ENCODE results near the gene HIVEP3.

HIVEP3 gene

DNA sequence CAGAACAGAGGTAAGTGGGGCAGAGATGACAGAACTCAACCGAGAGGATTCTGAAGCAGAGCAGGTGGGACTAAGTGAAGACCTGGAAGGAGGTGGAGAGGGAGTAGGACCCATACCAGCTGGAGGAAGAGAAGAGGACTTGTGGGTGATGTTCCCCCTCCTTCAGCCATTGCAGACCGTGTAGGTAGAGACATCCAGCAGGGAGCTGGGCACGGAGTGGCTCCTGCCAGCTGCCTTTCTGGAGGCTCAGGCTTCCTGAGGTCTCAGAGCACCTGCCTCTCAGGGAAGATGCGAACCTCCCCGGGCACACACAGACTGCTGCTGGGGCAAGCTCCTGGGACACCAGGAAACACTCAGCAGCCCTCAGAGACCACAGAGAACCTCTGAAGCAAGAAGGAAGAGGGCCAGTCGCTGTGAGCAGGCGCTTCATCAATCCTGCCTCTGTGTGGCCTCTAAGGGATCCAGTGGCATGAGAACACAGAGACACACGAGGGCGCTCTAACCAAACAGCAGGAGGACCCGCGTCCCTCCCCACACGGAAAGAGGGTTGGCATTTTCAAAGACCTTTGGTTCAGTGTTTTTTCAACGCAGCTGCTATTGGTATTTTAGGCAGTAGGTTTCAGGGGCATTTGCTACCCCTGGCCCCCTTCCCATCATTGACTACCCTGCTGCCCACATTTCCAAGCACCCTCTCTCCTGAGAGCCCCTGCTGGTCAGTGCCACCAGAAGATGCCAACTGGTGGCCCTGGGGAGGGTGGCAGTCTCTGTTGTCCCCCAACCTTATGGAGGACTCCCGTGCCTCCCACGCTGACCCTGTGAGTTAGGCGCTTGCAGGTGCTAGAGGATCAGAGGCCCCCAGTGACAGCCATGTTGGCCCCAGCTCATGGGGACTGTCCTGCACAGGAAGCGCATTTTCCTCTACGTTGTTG lies 344.7 kb downstream of the HIVEP3 start:
- H3K4me1 ChIP-seq (ENCODE audit: control insufficient read depth in 1 of 2, insufficient read depth in 2 of 2, low read length in 2 of 2), result no peaks in the 10 kb centered on the region
- H3K9me3 ChIP-seq (ENCODE audit: control insufficient read depth in 1 of 2, low read length in 2 of 2), result no peaks in the 10 kb centered on the region
- no peak overlapping the region for H3K27ac ChIP-seq (ENCODE audit: low read depth, low read length)
- no peaks in the 10 kb centered on the region for H3K27me3 ChIP-seq (ENCODE audit: control insufficient read depth in 1 of 2, insufficient read depth in 2 of 2, low read length in 2 of 2)
- H3K36me3 ChIP-seq (ENCODE audit: control insufficient read depth in 1 of 2, insufficient read depth in 2 of 2, low read length in 2 of 2), result no peaks in the 10 kb centered on the region
- no peak overlapping the region for H3K4me3 ChIP-seq (ENCODE audit: low read depth in 1 of 2, low read length in 2 of 2)
- H3K9ac ChIP-seq (ENCODE audit: low read depth in 1 of 2, low read length in 2 of 2), result no peak overlapping the region

DNA sequence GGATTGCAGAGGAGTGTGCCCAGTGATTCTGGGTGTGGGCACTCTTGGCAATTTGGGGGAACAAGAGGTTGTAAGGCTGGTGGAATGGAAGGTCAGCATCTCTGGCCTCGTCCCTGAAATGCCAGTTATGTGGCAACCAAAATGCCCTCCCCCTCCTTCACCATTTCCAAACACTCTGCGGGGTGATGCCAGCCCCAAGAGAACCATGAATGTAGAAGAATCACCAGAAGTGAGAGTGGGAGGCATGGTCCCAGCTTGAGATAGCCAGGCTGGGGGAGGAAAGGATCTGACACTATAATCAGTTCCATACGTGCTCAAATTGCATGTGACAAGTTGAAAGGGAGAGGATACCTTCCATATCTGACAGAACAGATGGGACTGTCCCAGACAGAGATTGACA lies 345.5 kb downstream of the HIVEP3 start:
- H3K4me3 ChIP-seq (ENCODE audit: low read depth in 1 of 2, low read length in 2 of 2), result no peak overlapping the region
- H3K27me3 ChIP-seq (ENCODE audit: control insufficient read depth in 1 of 2, insufficient read depth in 2 of 2, low read length in 2 of 2), result no peaks in the 10 kb centered on the region
- H3K36me3 ChIP-seq (ENCODE audit: control insufficient read depth in 1 of 2, insufficient read depth in 2 of 2, low read length in 2 of 2), result no peaks in the 10 kb centered on the region
- no peaks in the 10 kb centered on the region for H3K4me1 ChIP-seq (ENCODE audit: control insufficient read depth in 1 of 2, insufficient read depth in 2 of 2, low read length in 2 of 2)
- H3K9ac ChIP-seq (ENCODE audit: low read depth in 1 of 2, low read length in 2 of 2), result no peak overlapping the region
- H3K9me3 ChIP-seq (ENCODE audit: control insufficient read depth in 1 of 2, low read length in 2 of 2), result no peaks in the 10 kb centered on the region
- H3K27ac ChIP-seq (ENCODE audit: low read depth, low read length), result no peak overlapping the region

DNA sequence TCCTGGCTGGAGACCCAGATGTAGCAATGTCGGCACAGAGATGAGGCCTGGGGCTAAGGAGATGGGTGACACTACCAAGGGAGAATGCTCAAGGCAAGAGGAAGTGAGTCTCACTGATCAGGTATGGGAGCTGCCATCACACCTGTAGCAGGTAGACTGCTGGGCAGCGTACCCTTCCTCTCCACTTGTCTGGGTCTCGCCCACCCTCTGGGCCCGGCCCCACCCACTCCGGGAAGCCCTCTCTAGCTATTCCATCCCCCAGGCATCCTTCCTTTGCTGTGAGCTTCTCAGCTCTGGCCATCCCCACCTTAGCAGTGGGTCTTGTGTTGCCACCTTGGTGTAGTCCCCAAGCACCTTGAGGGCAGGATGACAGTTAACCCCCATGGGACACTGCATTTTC lies 346.5 kb downstream of the HIVEP3 start:
- Histone ChIP-seq H3K27ac (ENCODE audit: low read depth, low read length) (no peak overlapping the region), H3K36me3 (ENCODE audit: control insufficient read depth in 1 of 2, insufficient read depth in 2 of 2, low read length in 2 of 2) (no peaks in the 10 kb centered on the region), H3K9ac (ENCODE audit: low read depth in 1 of 2, low read length in 2 of 2) (no peak overlapping the region), H3K4me1 (ENCODE audit: control insufficient read depth in 1 of 2, insufficient read depth in 2 of 2, low read length in 2 of 2) (no peaks in the 10 kb centered on the region), H3K9me3 (ENCODE audit: control insufficient read depth in 1 of 2, low read length in 2 of 2) (no peaks in the 10 kb centered on the region), H3K27me3 (ENCODE audit: control insufficient read depth in 1 of 2, insufficient read depth in 2 of 2, low read length in 2 of 2) (no peaks in the 10 kb centered on the region), H3K4me3 (ENCODE audit: low read depth in 1 of 2, low read length in 2 of 2) (no peak overlapping the region)

- H3K36me3 ChIP-seq (ENCODE audit: control insufficient read depth in 1 of 2, insufficient read depth in 2 of 2, low read length in 2 of 2), result no peaks in the 10 kb centered on the region
- no peak overlapping the region for H3K27ac ChIP-seq (ENCODE audit: low read depth, low read length)
- no peak overlapping the region for H3K4me3 ChIP-seq (ENCODE audit: low read depth in 1 of 2, low read length in 2 of 2)
- H3K4me1 ChIP-seq (ENCODE audit: control insufficient read depth in 1 of 2, insufficient read depth in 2 of 2, low read length in 2 of 2), result no peaks in the 10 kb centered on the region
- H3K27me3 ChIP-seq (ENCODE audit: control insufficient read depth in 1 of 2, insufficient read depth in 2 of 2, low read length in 2 of 2), result no peaks in the 10 kb centered on the region
- H3K9me3 ChIP-seq (ENCODE audit: control insufficient read depth in 1 of 2, low read length in 2 of 2), result no peaks in the 10 kb centered on the region
- no peak overlapping the region for H3K9ac ChIP-seq (ENCODE audit: low read depth in 1 of 2, low read length in 2 of 2)
These were observed 347.7 kb downstream of the HIVEP3 start for GRCh38 chr1:41571041-41571440.

DNA sequence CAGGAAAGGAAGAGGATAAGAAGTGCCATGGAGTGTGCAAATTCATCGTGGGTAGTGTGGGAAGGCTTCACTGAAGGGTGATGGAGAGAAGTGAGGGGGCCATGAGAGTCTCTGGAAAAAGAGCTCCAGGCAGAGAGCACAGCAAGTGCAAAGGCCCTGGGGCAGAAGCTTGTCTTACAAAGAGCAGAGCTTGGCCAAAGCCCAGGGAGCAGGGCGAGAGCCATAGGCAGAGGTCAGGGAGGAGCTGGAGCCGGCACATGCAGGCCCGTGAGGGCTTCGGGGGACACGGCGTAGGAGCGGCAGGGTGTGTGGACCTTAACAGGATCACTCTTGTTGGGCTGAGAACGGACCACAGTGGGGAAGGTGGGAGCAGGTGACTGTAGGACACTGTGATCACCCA lies 350.5 kb downstream of the HIVEP3 start:
- Histone ChIP-seq H3K9ac (ENCODE audit: low read depth in 1 of 2, low read length in 2 of 2) (no peak overlapping the region), H3K27me3 (ENCODE audit: control insufficient read depth in 1 of 2, insufficient read depth in 2 of 2, low read length in 2 of 2) (no peaks in the 10 kb centered on the region), H3K4me1 (ENCODE audit: control insufficient read depth in 1 of 2, insufficient read depth in 2 of 2, low read length in 2 of 2) (peaks cover 0 to 3% of the 10 kb centered on the region in 2 donors), H3K9me3 (ENCODE audit: control insufficient read depth in 1 of 2, low read length in 2 of 2) (no peaks in the 10 kb centered on the region), H3K27ac (ENCODE audit: low read depth, low read length) (no peak overlapping the region), H3K36me3 (ENCODE audit: control insufficient read depth in 1 of 2, insufficient read depth in 2 of 2, low read length in 2 of 2) (no peaks in the 10 kb centered on the region), H3K4me3 (ENCODE audit: low read depth in 1 of 2, low read length in 2 of 2) (no peak overlapping the region)

DNA sequence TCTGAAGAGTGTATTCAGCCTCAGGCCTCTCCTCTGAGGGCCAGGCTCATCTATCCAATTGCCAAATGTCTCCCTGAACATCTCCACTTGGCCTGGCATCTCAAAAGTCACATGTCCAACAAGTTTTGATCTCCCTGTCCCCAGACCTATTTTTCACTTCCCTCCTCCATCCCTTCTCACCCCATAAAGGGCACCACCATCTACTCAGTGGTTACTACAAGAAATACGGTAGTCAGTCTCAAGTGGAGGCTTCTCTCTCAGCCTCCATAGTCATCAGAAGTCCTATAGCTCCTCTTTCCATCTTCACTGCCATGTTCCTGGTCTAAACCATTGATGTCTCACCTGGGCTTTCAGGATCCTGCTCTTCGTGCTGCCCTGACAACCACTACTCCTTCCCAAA lies 351.8 kb downstream of the HIVEP3 start:
- no peak overlapping the region for H3K4me3 ChIP-seq (ENCODE audit: low read depth in 1 of 2, low read length in 2 of 2)
- peaks cover 0 to 3% of the 10 kb centered on the region in 2 donors for H3K4me1 ChIP-seq (ENCODE audit: control insufficient read depth in 1 of 2, insufficient read depth in 2 of 2, low read length in 2 of 2)
- H3K27ac ChIP-seq (ENCODE audit: low read depth, low read length), result no peak overlapping the region
- H3K9me3 ChIP-seq (ENCODE audit: control insufficient read depth in 1 of 2, low read length in 2 of 2), result no peaks in the 10 kb centered on the region
- H3K27me3 ChIP-seq (ENCODE audit: control insufficient read depth in 1 of 2, insufficient read depth in 2 of 2, low read length in 2 of 2), result no peaks in the 10 kb centered on the region
- H3K9ac ChIP-seq (ENCODE audit: low read depth in 1 of 2, low read length in 2 of 2), result no peak overlapping the region
- no peaks in the 10 kb centered on the region for H3K36me3 ChIP-seq (ENCODE audit: control insufficient read depth in 1 of 2, insufficient read depth in 2 of 2, low read length in 2 of 2)

GRCh38 chr1:41566274-41566885 lies 352.3 kb downstream of the HIVEP3 start:
- Histone ChIP-seq H3K27ac (ENCODE audit: low read depth, low read length) (no peak overlapping the region), H3K27me3 (ENCODE audit: control insufficient read depth in 1 of 2, insufficient read depth in 2 of 2, low read length in 2 of 2) (no peaks in the 10 kb centered on the region), H3K4me1 (ENCODE audit: control insufficient read depth in 1 of 2, insufficient read depth in 2 of 2, low read length in 2 of 2) (peaks cover 0 to 3% of the 10 kb centered on the region in 2 donors), H3K4me3 (ENCODE audit: low read depth in 1 of 2, low read length in 2 of 2) (no peak overlapping the region), H3K9ac (ENCODE audit: low read depth in 1 of 2, low read length in 2 of 2) (no peak overlapping the region), H3K36me3 (ENCODE audit: control insufficient read depth in 1 of 2, insufficient read depth in 2 of 2, low read length in 2 of 2) (no peaks in the 10 kb centered on the region), H3K9me3 (ENCODE audit: control insufficient read depth in 1 of 2, low read length in 2 of 2) (no peaks in the 10 kb centered on the region)

DNA sequence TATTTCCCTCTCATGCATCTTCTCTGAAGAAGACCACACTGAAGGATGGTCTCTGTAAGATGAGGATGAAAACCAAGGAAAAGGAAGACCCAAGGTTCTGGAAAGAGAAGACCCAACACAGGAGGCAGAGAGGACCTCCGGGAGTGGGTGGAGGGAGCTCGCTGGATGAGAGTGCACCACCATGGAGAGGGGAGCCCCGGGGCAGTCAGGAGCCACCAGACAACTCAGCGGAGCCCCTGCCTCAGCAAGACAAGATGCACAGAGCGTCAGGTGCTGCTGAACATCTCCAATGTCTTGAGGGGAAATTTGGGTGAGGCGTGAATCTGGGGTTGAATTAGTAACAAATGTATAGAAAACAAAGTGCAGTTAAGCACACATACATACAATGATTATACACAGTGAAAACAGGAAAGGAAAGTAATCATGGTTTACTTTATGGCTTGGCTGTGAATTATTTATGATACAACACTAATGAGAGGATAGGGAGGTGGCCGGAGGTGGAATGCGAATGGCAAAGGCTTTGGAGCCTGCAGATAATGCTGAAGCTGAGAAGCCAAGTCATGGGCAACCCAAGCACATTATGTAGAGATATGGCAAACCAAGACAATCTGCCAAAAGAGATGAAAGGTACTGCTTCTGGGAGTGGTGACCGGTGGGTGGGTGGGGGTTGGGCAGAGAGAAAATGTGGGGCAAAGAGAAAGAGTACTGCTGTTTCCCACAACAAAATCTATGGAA lies 353.8 kb downstream of the HIVEP3 start:
- Histone ChIP-seq H3K4me3 (ENCODE audit: low read depth in 1 of 2, low read length in 2 of 2) (no peak overlapping the region), H3K27me3 (ENCODE audit: control insufficient read depth in 1 of 2, insufficient read depth in 2 of 2, low read length in 2 of 2) (no peaks in the 10 kb centered on the region), H3K9me3 (ENCODE audit: control insufficient read depth in 1 of 2, low read length in 2 of 2) (no peaks in the 10 kb centered on the region), H3K36me3 (ENCODE audit: control insufficient read depth in 1 of 2, insufficient read depth in 2 of 2, low read length in 2 of 2) (no peaks in the 10 kb centered on the region), H3K4me1 (ENCODE audit: control insufficient read depth in 1 of 2, insufficient read depth in 2 of 2, low read length in 2 of 2) (peaks cover 0 to 3% of the 10 kb centered on the region in 2 donors), H3K9ac (ENCODE audit: low read depth in 1 of 2, low read length in 2 of 2) (no peak overlapping the region), H3K27ac (ENCODE audit: low read depth, low read length) (no peak overlapping the region)

DNA sequence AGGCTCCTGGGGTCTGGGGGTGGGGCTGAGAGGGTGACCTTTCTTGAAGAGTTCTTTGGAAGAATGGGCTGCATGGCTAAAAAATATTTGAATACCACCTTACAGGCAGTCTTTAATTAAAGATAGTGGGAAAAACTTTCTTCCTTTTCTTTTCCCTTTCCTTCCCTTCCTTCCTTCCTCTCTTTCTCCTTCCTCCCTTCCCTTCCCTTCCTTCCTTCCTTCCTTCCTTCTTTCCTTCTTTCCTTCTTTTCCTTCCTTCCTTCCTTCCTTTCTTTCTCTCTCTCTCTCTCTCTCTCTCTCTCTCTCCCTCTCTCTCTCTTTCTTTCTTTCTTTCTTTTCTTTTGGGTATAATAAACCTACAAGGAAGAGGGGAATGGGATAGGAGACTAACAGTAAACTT lies 356.4 kb downstream of the HIVEP3 start:
- Histone ChIP-seq H3K4me1 (ENCODE audit: control insufficient read depth in 1 of 2, insufficient read depth in 2 of 2, low read length in 2 of 2) (peaks cover 0 to 3% of the 10 kb centered on the region in 2 donors), H3K4me3 (ENCODE audit: low read depth in 1 of 2, low read length in 2 of 2) (no peak overlapping the region), H3K27ac (ENCODE audit: low read depth, low read length) (no peak overlapping the region), H3K9ac (ENCODE audit: low read depth in 1 of 2, low read length in 2 of 2) (no peak overlapping the region), H3K36me3 (ENCODE audit: control insufficient read depth in 1 of 2, insufficient read depth in 2 of 2, low read length in 2 of 2) (no peaks in the 10 kb centered on the region), H3K27me3 (ENCODE audit: control insufficient read depth in 1 of 2, insufficient read depth in 2 of 2, low read length in 2 of 2) (no peaks in the 10 kb centered on the region), H3K9me3 (ENCODE audit: control insufficient read depth in 1 of 2, low read length in 2 of 2) (no peaks in the 10 kb centered on the region)

DNA sequence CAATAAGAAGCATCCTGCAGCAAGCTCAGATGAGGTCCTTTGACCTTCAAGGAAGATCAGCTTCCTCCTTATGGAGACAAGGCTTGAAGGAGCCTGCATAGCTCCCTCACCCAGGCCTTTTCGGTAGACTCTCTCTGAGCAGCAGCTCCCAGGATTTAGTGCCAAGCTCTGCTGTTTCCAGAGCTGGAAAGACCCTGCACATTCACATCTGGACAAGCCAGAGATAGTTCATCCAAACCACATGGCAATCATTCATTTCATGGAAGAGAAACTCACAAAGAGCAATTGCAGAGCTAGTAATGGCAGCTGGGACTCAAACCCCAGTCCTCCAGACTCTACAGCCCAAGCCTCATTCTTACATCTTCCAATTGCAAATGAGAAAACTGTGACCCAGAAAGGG lies 357.8 kb downstream of the HIVEP3 start:
- Histone ChIP-seq H3K4me3 (ENCODE audit: low read depth in 1 of 2, low read length in 2 of 2) (no peak overlapping the region), H3K9me3 (ENCODE audit: control insufficient read depth in 1 of 2, low read length in 2 of 2) (no peaks in the 10 kb centered on the region), H3K9ac (ENCODE audit: low read depth in 1 of 2, low read length in 2 of 2) (no peak overlapping the region), H3K27me3 (ENCODE audit: control insufficient read depth in 1 of 2, insufficient read depth in 2 of 2, low read length in 2 of 2) (no peaks in the 10 kb centered on the region), H3K36me3 (ENCODE audit: control insufficient read depth in 1 of 2, insufficient read depth in 2 of 2, low read length in 2 of 2) (no peaks in the 10 kb centered on the region), H3K27ac (ENCODE audit: low read depth, low read length) (no peak overlapping the region), H3K4me1 (ENCODE audit: control insufficient read depth in 1 of 2, insufficient read depth in 2 of 2, low read length in 2 of 2) (peaks cover 0 to 3% of the 10 kb centered on the region in 2 donors)

Data from duodenal mucosa (tissue), 2 donors.